Effector memory CD8-positive, alpha-beta T cell (primary cell): ENCODE results near the gene LGI2.
"Not testable (repeated sequence)": the region's sequence is repeated elsewhere in the genome, so short reads cannot be mapped to it uniquely, and the experiment has no call there.

Experiments
- ATAC-seq: fragments of 150-1000 bp; cut with Tn5 transposase; replicated peaks from 2 replicates; pipeline ENCODE4 v1.10.0; 2021; ENCODE audit warnings: mild to moderate bottlenecking, moderate library complexity
- DNase-seq, 3 experiments: peaks; one replicate each; pipeline ENCODE4 v3.0.0; 2021
- H3K27ac Mint-ChIP-seq, 2 donors: one replicate each; pipeline ENCODE4 v1.8.0; 2022; ENCODE audit warnings: mild to moderate bottlenecking in 2 of 2, mixed read lengths in 2 of 2, moderate library complexity in 2 of 2
- H3K27me3 Mint-ChIP-seq, 2 donors: one replicate each; pipeline ENCODE4 v1.8.0; 2022; ENCODE audit warnings: mixed read lengths in 2 of 2
- H3K36me3 Mint-ChIP-seq: one replicate; pipeline ENCODE4 v1.8.0; 2022; ENCODE audit warnings: mild to moderate bottlenecking, moderate library complexity, mixed read lengths; ENCODE audit not compliant: insufficient read depth
- H3K4me1 Mint-ChIP-seq, 2 donors: one replicate each; pipeline ENCODE4 v1.8.0; 2022; ENCODE audit warnings: low read depth in 2 of 2, mixed read lengths in 2 of 2
- H3K4me3 Mint-ChIP-seq, 2 donors: one replicate each; pipeline ENCODE4 v1.8.0; 2022; ENCODE audit warnings: mild to moderate bottlenecking in 2 of 2, mixed read lengths in 2 of 2, moderate library complexity in 2 of 2
- H3K9me3 Mint-ChIP-seq, 2 donors: one replicate each; pipeline ENCODE4 v1.8.0; 2022; ENCODE audit warnings: mixed read lengths in 2 of 2
- total RNA-seq, 9 experiments: gene quantifications; one replicate each; lab custom pipeline; 2026; lab: John Stamatoyannopoulos, UW

LGI2 gene
- 0 to 0.30 (median 0) reads per million in 9 experiments for total RNA-seq

GRCh38 chr4:25030277-25031076 lies at the start of gene LGI2:
Gene LGI2, minus strand, starts transcription at chr4:25030946. Its CDS starts 253 bp downstream, at chr4:25030693.
- DNase-seq (no peak), ATAC-seq (no peak)
- H3K4me3 Mint-ChIP-seq: peak within 1 kb of the TSS in 1 of 2 donors; percentile 19
- H3K4me1 Mint-ChIP-seq: peaks cover 3 to 7% of the 10 kb centered on the region in 2 donors
- no peaks in the 10 kb centered on the region for H3K36me3 Mint-ChIP-seq
- H3K27ac Mint-ChIP-seq: no peak within 1 kb of the TSS
- H3K9me3 Mint-ChIP-seq: peaks cover 0 to 3% of the 10 kb centered on the region in 2 donors
- peaks cover 62 to 86% of the 10 kb centered on the region in 2 donors for H3K27me3 Mint-ChIP-seq

GRCh38 chr4:25078523-25078922 lies 47.8 kb upstream of the LGI2 start:
- DNase-seq (no peak), ATAC-seq (no peak)
- Mint-ChIP-seq H3K4me3 (no peak overlapping the region), H3K4me1 (no peaks in the 10 kb centered on the region), H3K27ac (no peak overlapping the region), H3K27me3 (peaks cover 58 to 60% of the 10 kb centered on the region in 2 donors), H3K36me3 (no peaks in the 10 kb centered on the region), H3K9me3 (no peaks in the 10 kb centered on the region)

- ATAC-seq: no peak
- Mint-ChIP-seq H3K4me1 (no peaks in the 10 kb centered on the region), H3K36me3 (no peaks in the 10 kb centered on the region), H3K4me3 (no peak overlapping the region), H3K9me3 (no peaks in the 10 kb centered on the region), H3K27me3 (peaks cover 48 to 52% of the 10 kb centered on the region in 2 donors), H3K27ac (no peak overlapping the region)
- no peak for DNase-seq
Observed at GRCh38 chr4:25076625-25077398, 46.1 kb upstream of the LGI2 start.

GRCh38 chr4:25075851-25076250 lies 45.1 kb upstream of the LGI2 start:
- DNase-seq: no peak
- H3K27ac Mint-ChIP-seq: no peak overlapping the region
- no peaks in the 10 kb centered on the region for H3K9me3 Mint-ChIP-seq
- H3K27me3 Mint-ChIP-seq: peaks cover 47 to 48% of the 10 kb centered on the region in 2 donors
- H3K36me3 Mint-ChIP-seq: no peaks in the 10 kb centered on the region
- no peak overlapping the region for H3K4me3 Mint-ChIP-seq
- H3K4me1 Mint-ChIP-seq: no peaks in the 10 kb centered on the region
- no peak for ATAC-seq

GRCh38 chr4:25075129-25075528 lies 44.4 kb upstream of the LGI2 start:
- peaks cover 49 to 52% of the 10 kb centered on the region in 2 donors for H3K27me3 Mint-ChIP-seq
- H3K9me3 Mint-ChIP-seq: no peaks in the 10 kb centered on the region
- H3K4me3 Mint-ChIP-seq: no peak overlapping the region
- ATAC-seq (no peak), DNase-seq (no peak)
- no peak overlapping the region for H3K27ac Mint-ChIP-seq
- no peaks in the 10 kb centered on the region for H3K36me3 Mint-ChIP-seq
- no peaks in the 10 kb centered on the region for H3K4me1 Mint-ChIP-seq

- no peaks in the 10 kb centered on the region for H3K36me3 Mint-ChIP-seq
- no peak for DNase-seq
- no peak overlapping the region for H3K27ac Mint-ChIP-seq
- H3K4me3 Mint-ChIP-seq: no peak overlapping the region
- no peaks in the 10 kb centered on the region for H3K9me3 Mint-ChIP-seq
- ATAC-seq: no peak
- H3K27me3 Mint-ChIP-seq: peaks cover 36 to 40% of the 10 kb centered on the region in 2 donors
- H3K4me1 Mint-ChIP-seq: no peaks in the 10 kb centered on the region
Observed at GRCh38 chr4:25070545-25070944, 39.8 kb upstream of the LGI2 start.

GRCh38 chr4:25069014-25069413 lies 38.3 kb upstream of the LGI2 start:
- no peaks in the 10 kb centered on the region for H3K4me1 Mint-ChIP-seq
- H3K4me3 Mint-ChIP-seq: no peak overlapping the region
- DNase-seq (no peak), ATAC-seq (no peak)
- H3K9me3 Mint-ChIP-seq: no peaks in the 10 kb centered on the region
- no peak overlapping the region for H3K27ac Mint-ChIP-seq
- no peaks in the 10 kb centered on the region for H3K36me3 Mint-ChIP-seq
- H3K27me3 Mint-ChIP-seq: peaks cover 31 to 38% of the 10 kb centered on the region in 2 donors

GRCh38 chr4:25068386-25068785 lies 37.6 kb upstream of the LGI2 start:
- no peaks in the 10 kb centered on the region for H3K4me1 Mint-ChIP-seq

GRCh38 chr4:25065932-25066590 lies 35.3 kb upstream of the LGI2 start:
- peaks cover 29 to 34% of the 10 kb centered on the region in 2 donors for H3K27me3 Mint-ChIP-seq
- DNase-seq (no peak), ATAC-seq (no peak)
- H3K4me3 Mint-ChIP-seq: no peak overlapping the region
- no peaks in the 10 kb centered on the region for H3K4me1 Mint-ChIP-seq
- H3K9me3 Mint-ChIP-seq: no peaks in the 10 kb centered on the region
- no peaks in the 10 kb centered on the region for H3K36me3 Mint-ChIP-seq
- no peak overlapping the region for H3K27ac Mint-ChIP-seq

More at GRCh38 chr4:25068386-25068785, 37.6 kb upstream of the LGI2 start:
- H3K9me3 Mint-ChIP-seq: no peaks in the 10 kb centered on the region
- peaks cover 28 to 38% of the 10 kb centered on the region in 2 donors for H3K27me3 Mint-ChIP-seq
- H3K4me3 Mint-ChIP-seq: no peak overlapping the region
- no peaks in the 10 kb centered on the region for H3K36me3 Mint-ChIP-seq
- DNase-seq (no peak), ATAC-seq (no peak)
- no peak overlapping the region for H3K27ac Mint-ChIP-seq

- H3K36me3 Mint-ChIP-seq: no peaks in the 10 kb centered on the region
- H3K4me1 Mint-ChIP-seq: no peaks in the 10 kb centered on the region
- H3K27ac Mint-ChIP-seq: no peak overlapping the region
- no peak for DNase-seq
- H3K9me3 Mint-ChIP-seq: no peaks in the 10 kb centered on the region
- H3K27me3 Mint-ChIP-seq: peaks cover 28 to 29% of the 10 kb centered on the region in 2 donors
- no peak overlapping the region for H3K4me3 Mint-ChIP-seq
- ATAC-seq: no peak
Observed at GRCh38 chr4:25065431-25065858, 34.7 kb upstream of the LGI2 start.

- not testable (repeated sequence) for H3K4me1 Mint-ChIP-seq, ATAC-seq
- peaks cover 21 to 22% of the 10 kb centered on the region in 2 donors for H3K27me3 Mint-ChIP-seq
Observed at GRCh38 chr4:25064447-25064846, 33.7 kb upstream of the LGI2 start.

GRCh38 chr4:25063116-25063515 lies 32.4 kb upstream of the LGI2 start:
- no peaks in the 10 kb centered on the region for H3K4me1 Mint-ChIP-seq
- H3K4me3 Mint-ChIP-seq: no peak overlapping the region
- ATAC-seq: no peak
- peaks cover 10 to 14% of the 10 kb centered on the region in 2 donors for H3K27me3 Mint-ChIP-seq
- H3K36me3 Mint-ChIP-seq: no peaks in the 10 kb centered on the region
- no peak overlapping the region for H3K27ac Mint-ChIP-seq
- DNase-seq: no peak
- no peaks in the 10 kb centered on the region for H3K9me3 Mint-ChIP-seq

More at GRCh38 chr4:25064447-25064846, 33.7 kb upstream of the LGI2 start:
- not testable (repeated sequence) for H3K4me3 Mint-ChIP-seq, H3K27ac Mint-ChIP-seq, H3K9me3 Mint-ChIP-seq, H3K36me3 Mint-ChIP-seq, DNase-seq

GRCh38 chr4:25062098-25062497 lies 31.4 kb upstream of the LGI2 start:
- H3K36me3 Mint-ChIP-seq: no peaks in the 10 kb centered on the region
- no peak for DNase-seq
- no peaks in the 10 kb centered on the region for H3K4me1 Mint-ChIP-seq
- H3K4me3 Mint-ChIP-seq: no peak overlapping the region
- H3K9me3 Mint-ChIP-seq: no peaks in the 10 kb centered on the region
- H3K27ac Mint-ChIP-seq: no peak overlapping the region
- no peak for ATAC-seq
- peaks cover 16 to 20% of the 10 kb centered on the region in 2 donors for H3K27me3 Mint-ChIP-seq
